ENCODE data around the gene ZFP2.
"Not testable (repeated sequence)": the region's sequence is repeated elsewhere in the genome, so short reads cannot be mapped to it uniquely, and the experiment has no call there.

ZFP2 gene

GRCh38 chr5:178866946-178867345 lies 28.8 kb upstream of the ZFP2 start:
- TF ChIP-seq, protein P1, sequence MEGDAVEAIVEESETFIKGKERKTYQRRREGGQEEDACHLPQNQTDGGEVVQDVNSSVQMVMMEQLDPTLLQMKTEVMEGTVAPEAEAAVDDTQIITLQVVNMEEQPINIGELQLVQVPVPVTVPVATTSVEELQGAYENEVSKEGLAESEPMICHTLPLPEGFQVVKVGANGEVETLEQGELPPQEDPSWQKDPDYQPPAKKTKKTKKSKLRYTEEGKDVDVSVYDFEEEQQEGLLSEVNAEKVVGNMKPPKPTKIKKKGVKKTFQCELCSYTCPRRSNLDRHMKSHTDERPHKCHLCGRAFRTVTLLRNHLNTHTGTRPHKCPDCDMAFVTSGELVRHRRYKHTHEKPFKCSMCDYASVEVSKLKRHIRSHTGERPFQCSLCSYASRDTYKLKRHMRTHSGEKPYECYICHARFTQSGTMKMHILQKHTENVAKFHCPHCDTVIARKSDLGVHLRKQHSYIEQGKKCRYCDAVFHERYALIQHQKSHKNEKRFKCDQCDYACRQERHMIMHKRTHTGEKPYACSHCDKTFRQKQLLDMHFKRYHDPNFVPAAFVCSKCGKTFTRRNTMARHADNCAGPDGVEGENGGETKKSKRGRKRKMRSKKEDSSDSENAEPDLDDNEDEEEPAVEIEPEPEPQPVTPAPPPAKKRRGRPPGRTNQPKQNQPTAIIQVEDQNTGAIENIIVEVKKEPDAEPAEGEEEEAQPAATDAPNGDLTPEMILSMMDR (conservative IDR thresholded peaks at IDR 0.05; ENCODE audit: low read depth, low read length), result no peak
- H3K4me3 ChIP-seq (ENCODE audit: low read length), result no peak overlapping the region
- DNase-seq (ENCODE audit: low read depth), result no peak

DNA sequence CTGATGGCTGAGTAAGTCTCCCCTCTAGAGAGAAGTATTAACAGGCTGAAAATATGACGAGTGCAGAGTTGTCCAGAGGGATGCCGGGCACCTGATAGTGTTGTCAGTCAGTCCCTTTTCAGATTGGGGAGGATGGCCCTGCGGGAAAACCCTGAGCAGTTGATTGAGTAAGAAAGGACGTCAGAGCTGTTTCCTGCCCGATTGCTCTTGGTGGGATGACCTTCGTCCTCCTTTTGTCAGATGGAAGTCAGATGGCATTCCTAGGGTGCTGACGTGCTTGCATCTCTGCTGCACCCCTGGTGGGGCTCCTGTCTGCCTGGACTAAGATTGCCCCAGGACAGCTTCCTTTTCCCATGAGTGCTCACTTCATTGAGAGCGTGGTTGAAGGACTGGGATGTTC lies 26.1 kb upstream of the ZFP2 start:
- no peak overlapping the region for H3K4me3 ChIP-seq (ENCODE audit: low read length)
- TF ChIP-seq, protein P1 (conservative IDR thresholded peaks at IDR 0.05; ENCODE audit: low read depth, low read length), result no peak
- DNase-seq (ENCODE audit: low read depth), result no peak

GRCh38 chr5:178870411-178870810 lies 25.3 kb upstream of the ZFP2 start:
- TF ChIP-seq, protein P1 (conservative IDR thresholded peaks at IDR 0.05; ENCODE audit: low read depth, low read length), result no peak
- DNase-seq (ENCODE audit: low read depth), result no peak
- H3K4me3 ChIP-seq (ENCODE audit: low read length), result no peak overlapping the region

DNA sequence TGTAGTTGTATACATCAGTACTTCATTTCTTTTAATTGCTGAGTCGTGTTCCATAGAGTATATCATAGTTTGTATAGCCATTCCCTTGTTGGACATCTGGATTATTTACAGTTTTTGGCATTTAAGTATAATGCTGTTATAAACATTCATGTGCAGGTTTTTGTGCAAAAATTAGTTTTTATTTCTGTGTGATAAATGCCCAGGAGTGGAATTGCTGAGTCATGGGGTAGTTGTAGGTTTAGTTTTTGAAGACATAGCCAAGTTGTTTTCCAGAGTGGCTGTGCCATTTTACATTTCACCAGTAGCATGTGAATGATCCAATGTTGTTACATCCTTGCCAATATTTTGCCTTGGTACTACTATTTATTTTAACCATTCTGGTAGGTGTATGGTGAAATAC lies 23.4 kb upstream of the ZFP2 start:
- DNase-seq (ENCODE audit: low read depth), result no peak
- no peak overlapping the region for H3K4me3 ChIP-seq (ENCODE audit: low read length)
- TF ChIP-seq, protein P1 (conservative IDR thresholded peaks at IDR 0.05; ENCODE audit: low read depth, low read length), result no peak

DNA sequence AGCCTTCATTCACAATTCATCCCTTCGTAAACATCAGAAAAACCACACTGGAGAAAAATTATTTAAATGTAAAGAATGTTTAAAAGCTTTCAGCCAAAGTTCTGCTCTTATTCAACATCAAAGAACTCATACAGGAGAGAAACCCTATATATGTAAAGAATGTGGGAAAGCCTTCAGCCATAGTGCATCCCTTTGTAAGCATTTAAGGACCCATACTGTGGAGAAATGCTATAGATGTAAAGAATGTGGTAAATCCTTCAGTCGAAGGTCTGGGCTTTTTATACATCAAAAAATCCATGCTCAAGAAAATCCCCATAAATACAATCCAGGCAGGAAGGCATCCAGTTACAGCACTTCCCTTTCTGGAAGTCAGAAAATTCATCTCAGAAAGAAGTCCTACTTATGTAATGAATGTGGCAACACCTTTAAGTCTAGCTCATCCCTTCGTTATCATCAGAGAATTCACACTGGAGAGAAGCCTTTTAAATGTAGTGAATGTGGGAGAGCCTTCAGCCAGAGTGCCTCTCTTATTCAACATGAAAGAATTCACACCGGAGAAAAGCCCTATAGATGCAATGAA lies 12.5 kb upstream of the ZFP2 start:
- DNase-seq (ENCODE audit: low read depth); H3K4me3 ChIP-seq (ENCODE audit: low read length): not testable (repeated sequence)

DNA sequence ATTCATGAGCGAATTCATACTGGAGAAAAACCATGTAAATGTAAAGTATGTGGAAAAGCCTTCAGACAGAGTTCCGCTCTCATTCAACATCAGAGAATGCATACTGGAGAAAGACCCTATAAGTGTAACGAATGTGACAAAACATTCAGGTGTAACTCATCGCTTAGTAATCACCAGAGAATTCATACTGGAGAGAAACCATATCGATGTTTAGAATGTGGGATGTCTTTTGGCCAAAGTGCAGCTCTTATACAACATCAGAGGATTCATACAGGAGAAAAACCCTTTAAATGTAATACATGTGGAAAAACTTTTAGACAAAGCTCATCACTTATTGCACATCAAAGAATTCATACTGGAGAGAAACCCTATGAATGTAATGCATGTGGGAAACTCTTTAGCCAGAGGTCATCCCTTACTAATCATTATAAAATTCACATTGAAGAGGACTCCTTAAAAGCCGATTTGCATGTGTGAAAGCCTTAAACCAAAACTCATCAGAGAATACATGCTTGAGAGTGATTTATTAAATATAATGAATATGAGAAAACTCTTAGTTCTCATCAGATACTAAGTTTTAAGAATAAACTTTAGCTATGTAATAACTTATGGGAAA lies 11.8 kb upstream of the ZFP2 start:
- no peak overlapping the region for H3K4me3 ChIP-seq (ENCODE audit: low read length)
- TF ChIP-seq, protein P1 (conservative IDR thresholded peaks at IDR 0.05; ENCODE audit: low read depth, low read length), result no peak
- DNase-seq (ENCODE audit: low read depth), result no peak

DNA sequence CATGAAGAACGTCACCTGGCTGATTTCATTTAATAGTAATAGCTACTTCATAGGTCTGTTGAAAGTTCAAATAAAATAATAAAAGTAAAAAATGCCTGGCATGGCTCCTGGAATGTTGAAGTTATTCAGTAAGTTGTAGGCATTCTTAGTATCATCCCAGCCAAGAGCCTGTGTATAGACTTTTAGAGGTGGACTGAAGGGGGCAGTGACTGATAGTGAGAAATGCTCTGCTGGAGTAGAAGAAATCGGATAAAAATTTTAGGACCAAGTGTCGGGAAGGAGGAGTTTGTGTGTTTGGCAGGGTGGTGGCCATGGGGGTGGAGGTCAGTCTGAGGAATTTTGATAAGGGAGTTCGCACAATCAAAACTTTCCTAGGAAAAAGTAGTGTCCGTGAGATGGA lies 3.6 kb downstream of the ZFP2 start:
- DNase-seq (ENCODE audit: low read depth), result no peak
- TF ChIP-seq, protein P1 (conservative IDR thresholded peaks at IDR 0.05; ENCODE audit: low read depth, low read length), result no peak
- H3K4me3 ChIP-seq (ENCODE audit: low read length), result no peak overlapping the region

All from retinal pigment epithelial cell (primary cell).